Stimulated activated CD8-positive, alpha-beta memory T cell treated with anti-CD3 and anti-CD28 coated beads, Interleukin-12 subunit alpha, Interleukin-12 subunit beta, amount 100 ng/mL, for 1 hour (primary cell): Measurements from ENCODE around the gene OR1K1.
A peak's percentile ranks its signal among the peaks of the same experiment; 100 is the strongest.
"Not testable (repeated sequence)": the region's sequence is repeated elsewhere in the genome, so short reads cannot be mapped to it uniquely, and the experiment has no call there.

Source experiments
- DNase-seq: peaks from one replicate; pipeline ENCODE4 v3.0.0-alpha.2; 2020; ENCODE audit warnings: low read depth

OR1K1 gene

GRCh38 chr9:122812736-122813135 is 12.8 kb downstream of the OR1K1 start:
- DNase-seq: no peak

DNA sequence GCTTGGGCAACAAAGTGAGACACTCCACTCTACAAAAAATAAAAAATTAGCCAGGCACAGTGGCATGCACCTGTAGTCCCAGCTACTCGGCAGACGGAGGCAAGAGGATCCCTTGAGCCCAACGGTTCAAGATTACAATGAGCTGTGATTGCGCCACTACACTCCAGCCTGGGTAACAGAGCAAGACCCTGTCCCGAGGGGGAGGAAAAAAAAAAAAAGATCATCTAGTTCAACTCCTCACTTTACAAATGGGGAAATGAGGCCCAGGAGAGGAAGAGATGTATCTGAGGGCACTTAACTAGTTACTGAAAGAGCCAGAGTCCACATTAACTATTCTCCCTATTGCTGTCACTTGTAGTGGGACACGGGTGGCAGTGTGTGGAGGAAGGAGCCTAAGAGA is 14.6 kb downstream of the OR1K1 start:
- no peak for DNase-seq

DNA sequence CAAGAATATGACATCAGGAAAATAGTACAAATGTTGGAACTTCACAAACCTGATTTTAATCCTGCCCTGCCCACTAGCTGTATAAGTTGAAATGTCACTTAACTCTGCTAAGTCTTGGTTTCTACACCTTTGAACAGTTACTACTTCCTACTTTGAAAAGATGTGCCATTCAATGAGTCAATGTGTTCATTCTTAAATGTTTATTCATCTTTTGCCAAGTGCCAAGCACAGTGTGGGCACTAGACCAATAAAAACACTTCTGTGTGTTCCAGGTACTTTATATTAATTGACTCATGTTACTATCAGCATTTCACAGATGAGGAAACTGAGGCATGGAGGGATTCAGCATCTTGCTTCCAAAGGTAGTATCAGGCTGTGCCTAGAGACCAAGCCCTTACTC is 15.6 kb downstream of the OR1K1 start:
- no peak for DNase-seq

DNA sequence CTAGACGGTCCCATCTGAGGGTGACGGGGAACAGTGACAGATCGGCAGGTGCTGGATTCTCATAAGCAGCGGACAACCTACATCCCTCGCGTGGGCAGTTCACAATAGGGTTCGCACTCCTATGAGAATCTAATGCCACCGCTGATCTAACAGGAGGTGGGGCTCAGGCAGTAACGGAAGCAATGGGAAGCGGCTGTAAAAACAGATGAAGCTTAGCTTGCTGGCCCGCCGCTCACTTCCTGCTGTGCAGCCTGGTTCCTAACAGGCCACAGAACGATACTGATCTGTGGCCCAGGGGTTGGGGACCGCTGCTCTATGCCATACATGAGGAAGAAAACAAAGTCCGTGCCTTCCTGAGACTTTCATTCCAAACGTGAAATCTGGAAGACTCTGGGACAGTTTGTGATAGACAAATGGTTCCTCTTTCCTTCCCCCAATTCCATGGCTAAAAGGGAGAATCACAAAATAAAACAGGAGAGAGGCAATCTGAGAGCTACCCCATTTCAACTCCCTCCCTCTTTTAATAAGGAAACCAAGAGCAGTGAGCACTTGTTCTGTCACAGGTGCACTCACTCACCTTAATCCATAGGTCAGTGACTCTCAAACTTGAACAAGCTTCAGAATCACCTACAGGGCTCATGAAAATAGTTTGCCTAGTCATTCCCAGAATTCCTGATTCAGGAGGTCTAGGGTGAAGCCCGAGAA is 16.4 kb downstream of the OR1K1 start:
- peak; percentile 20 for DNase-seq

GRCh38 chr9:122819326-122819725 is 19.4 kb downstream of the OR1K1 start:
- DNase-seq: no peak

DNA sequence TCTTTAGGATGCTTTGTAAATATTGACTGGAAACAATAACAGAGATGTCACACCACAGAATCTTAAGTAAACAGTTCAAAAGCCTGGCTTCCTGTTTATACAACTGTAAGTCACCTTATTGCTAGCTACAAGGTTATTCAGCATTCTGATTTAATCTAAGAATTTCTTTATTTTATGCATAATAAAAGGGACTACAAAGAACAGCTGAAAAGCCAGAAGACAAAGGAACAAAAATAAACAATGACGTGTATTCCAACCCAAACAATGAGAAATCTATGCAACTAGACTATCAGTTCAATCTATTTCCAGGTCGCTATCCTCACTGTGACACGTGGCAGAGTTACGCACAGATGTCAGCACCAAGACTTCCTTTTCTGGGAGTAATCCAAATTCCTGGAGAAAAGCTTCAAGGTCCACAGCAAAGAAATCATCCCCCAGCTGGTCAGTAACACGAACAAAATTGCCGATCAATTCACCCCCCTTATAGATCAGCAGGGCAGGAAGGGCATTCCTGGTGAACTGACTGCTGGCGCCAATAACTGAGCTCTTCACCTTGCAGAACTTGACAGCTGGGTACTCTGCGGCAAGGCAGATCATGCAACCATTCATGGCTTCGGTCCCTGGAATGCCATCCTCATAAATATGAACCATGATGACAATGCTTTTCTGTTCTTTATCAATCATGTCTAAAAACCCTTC is 20.0 kb downstream of the OR1K1 start:
- DNase-seq: no peak

DNA sequence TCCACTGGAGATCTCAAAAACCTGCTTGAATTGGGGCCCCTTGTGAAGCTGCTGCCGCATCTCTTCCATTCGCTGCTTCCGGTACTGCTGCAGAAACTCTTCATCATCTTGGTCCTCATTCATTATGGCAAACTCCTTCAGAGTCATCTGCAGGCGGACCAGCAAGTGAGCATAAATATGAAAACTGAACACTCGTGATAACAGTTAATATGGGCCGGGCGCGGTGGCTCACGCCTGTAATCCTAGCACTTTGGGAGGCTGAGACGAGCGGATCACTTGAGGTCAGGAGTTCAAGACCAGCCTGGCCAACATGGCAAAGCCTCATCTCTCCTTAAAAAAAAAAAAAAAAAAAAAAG is 20.5 kb downstream of the OR1K1 start:
- DNase-seq: no peak

DNA sequence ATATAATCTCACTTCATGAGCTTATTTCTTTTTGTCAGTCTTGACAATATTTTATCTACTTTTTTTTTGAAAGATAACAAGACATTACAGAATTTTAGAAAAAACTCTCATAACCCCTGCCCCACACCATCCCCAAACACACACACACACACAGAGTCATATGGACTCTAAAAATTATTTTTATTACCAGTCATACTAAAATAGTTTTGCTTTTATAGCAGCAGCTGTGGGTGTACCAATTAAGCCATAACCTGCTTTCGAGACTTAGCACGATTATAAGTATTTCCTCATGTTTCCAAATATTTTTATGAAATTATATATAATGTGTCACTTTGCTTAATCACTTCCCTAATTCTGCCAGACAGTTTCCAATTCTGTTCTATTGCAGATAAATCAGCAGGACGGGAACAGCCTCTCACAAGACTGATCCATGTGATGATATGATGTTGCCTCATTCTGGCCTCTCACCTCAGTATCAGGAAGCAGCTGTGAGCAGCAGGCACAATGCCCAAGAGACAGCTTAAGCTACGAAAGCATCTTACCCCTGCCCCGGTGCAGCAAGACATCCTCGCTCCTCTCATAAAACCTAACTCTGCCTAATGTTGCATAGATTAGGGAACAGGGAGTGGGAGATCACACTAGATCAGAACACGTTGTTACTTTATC is 21.5 kb downstream of the OR1K1 start:
- DNase-seq: no peak

GRCh38 chr9:122822056-122822455 is 22.1 kb downstream of the OR1K1 start:
- DNase-seq: no peak

- DNase-seq: no peak
Observed at GRCh38 chr9:122822938-122823337, 23.0 kb downstream of the OR1K1 start.

DNA sequence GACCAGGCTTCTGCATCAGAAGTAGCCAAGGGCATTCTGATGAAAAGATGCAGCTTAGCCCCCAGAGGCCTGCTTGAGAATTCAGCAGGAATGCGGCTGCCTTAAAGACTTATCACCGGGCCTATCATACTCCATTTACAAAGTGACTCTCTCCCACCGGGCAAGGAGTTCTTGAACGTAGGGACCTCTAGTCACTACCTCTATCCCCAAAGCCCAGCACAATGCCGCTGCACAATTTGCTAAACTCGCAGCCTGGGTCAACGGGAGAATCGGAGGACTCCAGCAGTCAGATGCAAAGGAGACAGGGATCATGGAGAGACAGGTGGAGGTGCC is 27.8 kb downstream of the OR1K1 start:
- no peak for DNase-seq

GRCh38 chr9:122828965-122829284 is 29.0 kb downstream of the OR1K1 start:
- not testable (repeated sequence) for DNase-seq

DNA sequence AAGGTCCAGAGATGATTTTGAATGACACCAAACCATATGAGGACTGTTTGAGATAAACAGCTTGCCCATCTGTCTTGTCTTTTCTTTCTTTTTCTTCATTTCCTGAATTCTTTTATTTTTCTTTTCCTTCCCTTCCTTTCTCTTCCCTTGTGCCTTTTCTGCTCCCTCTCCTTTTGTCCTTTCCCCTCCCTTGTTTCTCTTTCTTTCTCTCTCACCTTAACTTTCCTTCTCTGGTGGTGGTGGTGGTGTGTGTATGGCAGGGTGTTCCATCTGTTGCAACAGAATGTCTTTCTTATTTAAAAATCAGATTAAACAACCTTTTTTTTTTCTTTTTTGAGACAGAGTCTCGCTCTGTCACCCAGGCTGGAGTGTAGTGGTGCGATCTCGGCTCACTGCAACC is 32.3 kb downstream of the OR1K1 start:
- no peak for DNase-seq

GRCh38 chr9:122835313-122835731 is 35.4 kb downstream of the OR1K1 start:
- no peak for DNase-seq

DNA sequence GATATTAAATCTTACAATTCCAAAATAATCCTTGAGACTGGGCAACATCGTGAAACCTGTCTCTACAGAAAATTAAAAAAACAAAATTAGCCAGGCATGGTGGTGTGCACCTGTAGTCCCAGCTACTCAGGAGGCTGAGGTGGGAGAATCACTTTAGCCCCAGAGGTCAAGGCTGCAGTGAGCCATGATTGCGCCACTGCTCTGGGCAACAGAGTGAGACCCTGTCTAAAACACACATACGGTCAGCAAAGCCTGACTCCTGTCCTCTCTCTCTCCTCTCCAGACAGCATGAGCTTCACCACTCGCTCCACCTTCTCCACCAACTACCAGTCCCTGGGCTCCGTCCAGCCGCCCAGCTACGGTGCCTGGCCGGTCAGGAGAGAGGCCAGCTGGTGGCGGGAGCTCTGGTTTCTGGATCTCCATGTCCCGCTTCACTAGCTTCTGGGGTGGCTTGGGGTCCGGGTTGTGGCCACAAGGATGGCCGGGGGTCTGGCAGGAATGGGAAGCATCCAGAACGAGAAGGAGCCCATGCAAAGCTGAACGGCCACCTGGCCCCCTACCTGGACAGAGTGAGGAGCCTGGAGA is 37.4 kb downstream of the OR1K1 start:
- no peak for DNase-seq

- DNase-seq: not testable (repeated sequence)
Observed at GRCh38 chr9:122838441-122838840, 38.5 kb downstream of the OR1K1 start.

- no peak for DNase-seq
Observed at GRCh38 chr9:122841501-122841900, 41.6 kb downstream of the OR1K1 start.

GRCh38 chr9:122844137-122844536 is 44.2 kb downstream of the OR1K1 start:
- DNase-seq: no peak

DNA sequence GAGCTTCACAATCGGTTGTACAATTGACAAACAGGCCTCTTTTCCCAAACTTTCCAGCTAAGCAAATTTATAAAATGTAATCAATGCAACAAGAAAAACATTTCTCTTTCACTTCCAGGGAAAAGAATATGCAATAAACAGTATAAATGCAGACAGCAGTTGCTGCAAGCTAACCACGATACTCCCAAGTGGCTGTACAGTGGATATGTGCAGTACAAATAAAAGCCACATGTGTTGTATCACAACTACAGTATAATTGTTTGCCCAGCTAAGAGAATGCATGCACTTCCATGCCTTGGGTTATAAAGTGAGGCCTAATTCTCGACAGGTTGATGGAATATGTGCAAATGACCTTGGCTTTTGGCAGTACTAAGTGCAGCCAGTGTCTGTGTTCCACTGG is 45.2 kb downstream of the OR1K1 start:
- DNase-seq: no peak

DNA sequence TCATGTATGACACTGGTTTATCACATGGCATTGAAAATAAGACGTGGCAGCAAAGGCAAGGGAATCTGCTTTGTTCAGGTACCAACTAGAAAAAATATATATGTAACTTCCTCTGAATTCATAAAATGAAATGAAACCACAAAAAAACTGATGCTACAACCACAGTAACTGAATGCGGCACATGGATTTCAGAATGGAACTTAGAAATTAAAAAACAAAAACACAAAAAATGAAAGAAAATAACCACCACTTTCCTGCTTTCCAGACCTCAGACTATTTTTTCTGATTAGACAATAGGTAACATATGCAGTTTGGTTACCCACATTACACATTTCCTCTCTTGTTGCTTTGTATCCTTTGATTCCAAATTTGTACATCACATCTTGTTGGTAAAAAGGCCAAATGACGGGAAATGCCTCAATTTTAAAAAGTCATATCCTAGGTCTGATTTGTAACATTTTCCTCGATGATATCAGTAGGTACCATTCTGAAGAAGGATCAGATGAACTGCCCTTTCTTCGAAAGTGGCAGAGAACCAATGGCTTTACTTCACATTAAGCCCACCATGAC is 46.5 kb downstream of the OR1K1 start:
- DNase-seq: no peak

GRCh38 chr9:122848256-122848943 is 48.5 kb downstream of the OR1K1 start:
- no peak for DNase-seq
